HepG2 (cell line): ENCODE data around the gene NID1. TPM values are rescaled to one million over a fixed set of nuclear protein-coding genes. Genes with fewer than 3 reads are reported as not detected.

Experiments used
- CBX1 ChIP-seq: IDR thresholded peaks from one replicate; pipeline ENCODE4 v1.6.1; 2016; ENCODE audit warnings: antibody characterized with exemption, low read depth
- CENPX ChIP-seq: sonication (generic); formaldehyde crosslinking; IDR thresholded peaks from 2 replicates; pipeline ENCODE4 v1.9.0; 2021; ENCODE audit warnings: mild to moderate bottlenecking, missing genetic modification reagents, moderate library complexity
- LRRFIP1 ChIP-seq: sonication (generic); formaldehyde crosslinking; conservative IDR thresholded peaks from 2 replicates; pipeline ENCODE4 v1.4.0; 2020; ENCODE audit warnings: missing genetic modification reagents
- MLLT10 ChIP-seq: sonication (generic); formaldehyde crosslinking; IDR thresholded peaks from 2 replicates; pipeline ENCODE4 v1.4.0; 2020; ENCODE audit warnings: missing genetic modification reagents
- SIN3B ChIP-seq: fragments of 150-350 bp; IDR thresholded peaks from 2 replicates; pipeline ENCODE4 v1.6.1; 2014; ENCODE audit warnings: low read length
- SRSF9 ChIP-seq: fragments of 200-400 bp; formaldehyde crosslinking; IDR thresholded peaks from 2 replicates; pipeline ENCODE4 v1.6.1; 2018; ENCODE audit warnings: borderline replicate concordance, mild to moderate bottlenecking, low read depth, low read length; ENCODE audit not compliant: insufficient read depth, poor library complexity, severe bottlenecking
- ZBTB2 ChIP-seq: sonication (generic); formaldehyde crosslinking; IDR thresholded peaks from 2 replicates; pipeline ENCODE4 v1.8.0; 2022; ENCODE audit warnings: low read depth, missing genetic modification reagents
- ZNF160 ChIP-seq: sonication (generic); formaldehyde crosslinking; IDR thresholded peaks from 2 replicates; pipeline ENCODE4 v1.8.0; 2022; ENCODE audit warnings: mild to moderate bottlenecking, inconsistent platforms, missing genetic modification reagents
- ZNF317 ChIP-seq: sonication (generic); formaldehyde crosslinking; IDR thresholded peaks from 2 replicates; pipeline ENCODE4 v1.5.0; 2020; ENCODE audit warnings: mild to moderate bottlenecking, missing genetic modification reagents
- ZNF501 ChIP-seq: sonication (generic); formaldehyde crosslinking; IDR thresholded peaks from 2 replicates; pipeline ENCODE4 v1.5.1; 2020; ENCODE audit warnings: mild to moderate bottlenecking, moderate library complexity, missing genetic modification reagents
- ZNF547 ChIP-seq: sonication (generic); formaldehyde crosslinking; IDR thresholded peaks from 2 replicates; pipeline ENCODE4 v1.5.1; 2020; ENCODE audit warnings: mild to moderate bottlenecking, missing genetic modification reagents
- ZNF740 ChIP-seq: sonication (generic); formaldehyde crosslinking; IDR thresholded peaks from 2 replicates; pipeline ENCODE4 v1.4.0; 2020; ENCODE audit warnings: missing genetic modification reagents
- ZNF749 ChIP-seq: sonication (generic); formaldehyde crosslinking; IDR thresholded peaks from 2 replicates; pipeline ENCODE4 v1.8.0; 2022; ENCODE audit warnings: mild to moderate bottlenecking, missing genetic modification reagents, moderate library complexity, borderline replicate concordance
- ZNF761 ChIP-seq: sonication (generic); formaldehyde crosslinking; conservative IDR thresholded peaks from 2 replicates; pipeline ENCODE4 v1.4.0; 2020; ENCODE audit warnings: mild to moderate bottlenecking, missing genetic modification reagents
- ZNF777 ChIP-seq: sonication (generic); formaldehyde crosslinking; IDR thresholded peaks from 2 replicates; pipeline ENCODE4 v1.4.0; 2020; ENCODE audit warnings: missing genetic modification reagents
- ZNF788 ChIP-seq: sonication (generic); formaldehyde crosslinking; IDR thresholded peaks from 2 replicates; pipeline ENCODE4 v1.5.0; 2020; ENCODE audit warnings: mild to moderate bottlenecking, missing genetic modification reagents, borderline replicate concordance
- polyA plus RNA-seq, 8 experiments: library from polyadenylated mRNA; depleted of rRNA in 3 of 8; stranded (reverse) in 7 of 8; unstranded in 1 of 8; fragments of >200 nt; fragmentation: Illumina TruSeq in 4 of 8; extraction: Trizol in 4 of 8; gene quantifications; 2 replicates each; pipeline versions ENCODE4 v1.2.1 to v1.2.3, GENCODE V29; 2011 to 2016; ENCODE audit warnings: low read depth in 4 of 8, missing spikeins in 1 of 8, mixed read lengths in 1 of 8; ENCODE audit not compliant: insufficient read depth in 1 of 8
- total RNA-seq, 5 experiments: library from RNA; depleted of rRNA; stranded (reverse); fragments of >200 nt; fragmentation: Illumina TruSeq; extraction: Trizol; gene quantifications; 2 replicates each; pipeline ENCODE4 v1.2.3, GENCODE V29; 2016; ENCODE audit warnings: low read depth in 1 of 5
- TF ChIP-seq, protein P1 (sequence below): IDR thresholded peaks from 2 replicates; pipeline ENCODE4 v1.6.1; 2016; ENCODE audit warnings: low read depth, missing genetic modification reagents, missing compliant biosample characterization
- TF ChIP-seq, protein P2 (sequence below): conservative IDR thresholded peaks from 2 replicates; pipeline ENCODE4 v1.6.1; 2018; ENCODE audit warnings: missing genetic modification reagents

NID1 gene
- total and polyA plus RNA-seq, 2 of the 13 experiments (the other 11 are each of a cell fraction or from before 2014, with no cell fraction given), result 50.2 to 56.1 TPM

DNA sequence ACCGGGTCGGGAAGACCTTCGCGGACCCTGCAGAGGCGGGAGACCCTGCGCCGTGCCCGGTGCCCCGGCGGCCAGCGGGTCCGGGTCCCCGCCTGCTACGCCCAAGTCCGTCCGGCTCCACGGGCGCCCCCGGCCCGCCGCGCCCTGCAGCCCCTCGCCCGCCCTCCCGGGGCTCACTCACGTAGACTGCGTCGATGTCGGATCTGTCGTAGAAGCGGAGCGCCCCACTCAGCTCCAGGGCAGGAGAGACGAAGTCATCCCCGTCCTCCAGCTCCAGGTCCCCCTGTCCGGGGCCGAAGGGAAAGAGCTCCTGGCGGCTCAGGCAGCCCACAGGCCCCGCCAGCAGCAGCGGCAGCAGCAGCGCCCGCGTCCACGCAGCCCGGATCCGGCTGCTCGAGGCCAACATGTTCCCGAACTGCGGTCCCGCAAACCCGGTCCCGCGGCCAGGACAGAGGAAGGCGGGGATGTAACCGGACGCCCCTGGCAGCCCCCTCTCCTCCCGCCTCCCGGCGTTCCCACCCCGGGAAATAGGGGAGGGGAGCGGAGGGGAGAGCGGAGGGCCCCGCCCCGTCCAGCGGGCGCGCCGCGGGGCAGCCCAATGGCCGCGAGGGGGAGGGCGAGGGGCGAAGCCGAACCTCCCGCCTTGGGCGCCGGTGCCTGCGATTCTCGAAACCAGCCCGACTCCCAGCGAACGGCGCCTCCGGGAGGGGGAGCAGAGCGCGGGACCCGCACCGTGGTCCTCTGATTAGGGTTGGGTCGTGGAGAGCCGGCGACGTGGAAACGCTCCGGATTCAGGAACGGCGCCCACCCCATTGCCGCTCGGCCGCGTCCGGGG lies at the start of gene NID1 (continued):
- TF ChIP-seq ZNF317 (no peak; the same call in 1 of the 2 replicates), SIN3B (no peak), ZNF740 (CRISPR knock-in tag) (no peak), ZBTB2 (CRISPR knock-in tag) (peak; percentile 82), LRRFIP1 (CRISPR knock-in tag) (no peak), ZNF777 (CRISPR knock-in tag) (no peak; the same call in 1 of the 2 replicates), CENPX (no peak), ZNF761 (CRISPR knock-in tag) (no peak), SRSF9 (no peak), ZNF788 (CRISPR knock-in tag) (peak; percentile 71; the same call in 1 of the 2 replicates), MLLT10 (CRISPR knock-in tag) (no peak), ZNF547 (CRISPR knock-in tag) (no peak), ZNF160 (CRISPR knock-in tag) (no peak; the same call in 1 of the 2 replicates), ZNF501 (peak; percentile 14; the same call in 1 of the 2 replicates), CBX1 (peak; percentile 47), ZNF749 (peak; percentile 25; the same call in 1 of the 2 replicates)
- TF ChIP-seq, protein P1, sequence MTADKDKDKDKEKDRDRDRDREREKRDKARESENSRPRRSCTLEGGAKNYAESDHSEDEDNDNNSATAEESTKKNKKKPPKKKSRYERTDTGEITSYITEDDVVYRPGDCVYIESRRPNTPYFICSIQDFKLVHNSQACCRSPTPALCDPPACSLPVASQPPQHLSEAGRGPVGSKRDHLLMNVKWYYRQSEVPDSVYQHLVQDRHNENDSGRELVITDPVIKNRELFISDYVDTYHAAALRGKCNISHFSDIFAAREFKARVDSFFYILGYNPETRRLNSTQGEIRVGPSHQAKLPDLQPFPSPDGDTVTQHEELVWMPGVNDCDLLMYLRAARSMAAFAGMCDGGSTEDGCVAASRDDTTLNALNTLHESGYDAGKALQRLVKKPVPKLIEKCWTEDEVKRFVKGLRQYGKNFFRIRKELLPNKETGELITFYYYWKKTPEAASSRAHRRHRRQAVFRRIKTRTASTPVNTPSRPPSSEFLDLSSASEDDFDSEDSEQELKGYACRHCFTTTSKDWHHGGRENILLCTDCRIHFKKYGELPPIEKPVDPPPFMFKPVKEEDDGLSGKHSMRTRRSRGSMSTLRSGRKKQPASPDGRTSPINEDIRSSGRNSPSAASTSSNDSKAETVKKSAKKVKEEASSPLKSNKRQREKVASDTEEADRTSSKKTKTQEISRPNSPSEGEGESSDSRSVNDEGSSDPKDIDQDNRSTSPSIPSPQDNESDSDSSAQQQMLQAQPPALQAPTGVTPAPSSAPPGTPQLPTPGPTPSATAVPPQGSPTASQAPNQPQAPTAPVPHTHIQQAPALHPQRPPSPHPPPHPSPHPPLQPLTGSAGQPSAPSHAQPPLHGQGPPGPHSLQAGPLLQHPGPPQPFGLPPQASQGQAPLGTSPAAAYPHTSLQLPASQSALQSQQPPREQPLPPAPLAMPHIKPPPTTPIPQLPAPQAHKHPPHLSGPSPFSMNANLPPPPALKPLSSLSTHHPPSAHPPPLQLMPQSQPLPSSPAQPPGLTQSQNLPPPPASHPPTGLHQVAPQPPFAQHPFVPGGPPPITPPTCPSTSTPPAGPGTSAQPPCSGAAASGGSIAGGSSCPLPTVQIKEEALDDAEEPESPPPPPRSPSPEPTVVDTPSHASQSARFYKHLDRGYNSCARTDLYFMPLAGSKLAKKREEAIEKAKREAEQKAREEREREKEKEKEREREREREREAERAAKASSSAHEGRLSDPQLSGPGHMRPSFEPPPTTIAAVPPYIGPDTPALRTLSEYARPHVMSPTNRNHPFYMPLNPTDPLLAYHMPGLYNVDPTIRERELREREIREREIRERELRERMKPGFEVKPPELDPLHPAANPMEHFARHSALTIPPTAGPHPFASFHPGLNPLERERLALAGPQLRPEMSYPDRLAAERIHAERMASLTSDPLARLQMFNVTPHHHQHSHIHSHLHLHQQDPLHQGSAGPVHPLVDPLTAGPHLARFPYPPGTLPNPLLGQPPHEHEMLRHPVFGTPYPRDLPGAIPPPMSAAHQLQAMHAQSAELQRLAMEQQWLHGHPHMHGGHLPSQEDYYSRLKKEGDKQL (CRISPR knock-in tag), result no peak
- TF ChIP-seq, protein P2, sequence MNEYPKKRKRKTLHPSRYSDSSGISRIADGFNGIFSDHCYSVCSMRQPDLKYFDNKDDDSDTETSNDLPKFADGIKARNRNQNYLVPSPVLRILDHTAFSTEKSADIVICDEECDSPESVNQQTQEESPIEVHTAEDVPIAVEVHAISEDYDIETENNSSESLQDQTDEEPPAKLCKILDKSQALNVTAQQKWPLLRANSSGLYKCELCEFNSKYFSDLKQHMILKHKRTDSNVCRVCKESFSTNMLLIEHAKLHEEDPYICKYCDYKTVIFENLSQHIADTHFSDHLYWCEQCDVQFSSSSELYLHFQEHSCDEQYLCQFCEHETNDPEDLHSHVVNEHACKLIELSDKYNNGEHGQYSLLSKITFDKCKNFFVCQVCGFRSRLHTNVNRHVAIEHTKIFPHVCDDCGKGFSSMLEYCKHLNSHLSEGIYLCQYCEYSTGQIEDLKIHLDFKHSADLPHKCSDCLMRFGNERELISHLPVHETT (CRISPR knock-in tag), result peak; percentile 69
